ENCODE data around the gene DOCK9. TPM values are rescaled to one million over a fixed set of nuclear protein-coding genes. Genes with fewer than 3 reads are reported as not detected.

DOCK9 gene
- total and polyA plus RNA-seq, 4 donors, result 48.8 to 193 (median 133) TPM

DNA sequence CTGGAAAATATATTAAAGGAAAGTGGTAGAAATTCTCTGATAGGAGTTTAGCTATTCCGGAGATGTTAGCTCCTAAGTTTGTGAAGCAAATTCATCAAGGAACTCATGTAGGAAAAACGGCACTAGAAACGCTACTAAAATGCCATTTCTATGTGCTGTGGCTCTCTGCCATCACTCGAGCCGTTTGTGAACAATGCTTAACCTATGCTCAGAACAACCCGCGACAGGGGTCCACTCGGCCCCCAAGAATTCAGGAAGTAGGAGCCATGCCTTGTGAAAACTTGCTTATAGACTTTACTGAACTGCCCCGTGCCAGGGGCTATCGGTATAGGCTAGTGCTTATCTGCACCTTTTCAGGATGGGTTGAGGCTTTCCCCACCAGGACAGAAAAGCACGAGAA lies 211.2 kb downstream of the DOCK9 start:
- Histone ChIP-seq H3K36me3 (ENCODE audit: control insufficient read depth in 4 of 4, insufficient read depth in 4 of 4, low read length in 4 of 4) (no peaks in the 10 kb centered on the region), H3K9ac (ENCODE audit: insufficient read depth in 1 of 2, low read length in 2 of 2) (no peak overlapping the region), H3K4me1 (ENCODE audit: control insufficient read depth in 5 of 5, insufficient read depth in 5 of 5, low read length in 5 of 5) (peaks cover 0 to 4% (median 0%) of the 10 kb centered on the region in 5 donors), H3K4me3 (no peak overlapping the region), H3K9me3 (ENCODE audit: control insufficient read depth in 4 of 4, insufficient read depth in 3 of 4, low read length in 3 of 4) (no peaks in the 10 kb centered on the region), H3K27ac (ENCODE audit: low read depth in 1 of 2, low read length in 1 of 2) (no peak overlapping the region), H3K27me3 (ENCODE audit: control insufficient read depth in 3 of 3, insufficient read depth in 3 of 3, low read length in 2 of 3) (no peaks in the 10 kb centered on the region)
- WGBS, 2 donors, result 56 to 66% methylated on average over 11 of the region's 11 CpGs
- ATAC-seq (ENCODE audit: insufficient read depth, low FRiP score) (no peak), DNase-seq (peak; percentile 10 to 72 (median 38))
- TF ChIP-seq CTCF (IDR thresholded peaks at IDR 0.05; ENCODE audit: control extremely low read depth, extremely low read depth), result no peak

GRCh38 chr13:98765996-98766519 lies 211.8 kb downstream of the DOCK9 start:
- H3K9me3 ChIP-seq (ENCODE audit: control insufficient read depth in 4 of 4, insufficient read depth in 3 of 4, low read length in 3 of 4), result no peaks in the 10 kb centered on the region
- H3K27me3 ChIP-seq (ENCODE audit: control insufficient read depth in 3 of 3, insufficient read depth in 3 of 3, low read length in 2 of 3), result no peaks in the 10 kb centered on the region
- H3K4me1 ChIP-seq (ENCODE audit: control insufficient read depth in 5 of 5, insufficient read depth in 5 of 5, low read length in 5 of 5), result peaks cover 0 to 9% (median 4%) of the 10 kb centered on the region in 5 donors
- H3K36me3 ChIP-seq (ENCODE audit: control insufficient read depth in 4 of 4, insufficient read depth in 4 of 4, low read length in 4 of 4), result no peaks in the 10 kb centered on the region
- no peak overlapping the region for H3K9ac ChIP-seq (ENCODE audit: insufficient read depth in 1 of 2, low read length in 2 of 2)
- ATAC-seq (ENCODE audit: insufficient read depth, low FRiP score) (no peak), DNase-seq (no peak)
- H3K4me3 ChIP-seq, result no peak overlapping the region
- H3K27ac ChIP-seq (ENCODE audit: low read depth in 1 of 2, low read length in 1 of 2), result no peak overlapping the region
- TF ChIP-seq CTCF (IDR thresholded peaks at IDR 0.05; ENCODE audit: control extremely low read depth, extremely low read depth), result no peak
- WGBS, 2 donors, result 80 to 86% methylated on average over 8 of the region's 8 CpGs

DNA sequence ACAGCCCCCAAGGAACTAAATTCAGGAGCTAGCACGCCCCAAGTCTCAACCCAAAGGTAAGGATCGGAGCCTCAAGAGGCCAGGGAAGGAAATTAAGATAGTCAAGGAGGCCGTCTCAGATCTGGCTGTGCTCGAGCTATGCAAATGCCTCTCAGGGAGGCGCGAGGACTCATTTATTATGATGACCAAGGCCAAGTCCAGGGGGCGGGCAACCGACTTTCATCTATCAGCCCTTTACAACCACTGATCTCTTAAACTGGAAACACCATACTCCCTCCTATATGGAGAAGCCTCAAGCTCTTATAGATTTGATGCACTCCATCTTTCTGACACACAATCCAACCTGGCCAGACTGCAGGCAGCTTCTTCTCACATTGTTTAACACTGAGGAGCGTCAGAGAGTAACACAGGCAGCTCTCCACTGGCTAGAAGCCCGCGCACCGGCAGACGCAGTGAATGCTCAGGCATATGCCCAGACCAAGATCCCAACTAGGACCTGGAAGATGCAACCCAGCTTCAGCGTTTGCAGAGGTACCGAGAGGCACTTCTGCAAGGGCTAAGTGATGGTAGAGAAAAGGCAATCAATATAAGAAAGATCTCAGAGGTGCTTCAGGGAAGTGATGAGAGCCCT lies 215.8 kb downstream of the DOCK9 start:
- Histone ChIP-seq H3K4me1 (ENCODE audit: control insufficient read depth in 5 of 5, insufficient read depth in 5 of 5, low read length in 5 of 5) (peaks cover 0 to 9% (median 4%) of the 10 kb centered on the region in 5 donors), H3K9ac (ENCODE audit: insufficient read depth in 1 of 2, low read length in 2 of 2) (peak overlapping the region in 1 of 2 donors; percentile 58), H3K27me3 (ENCODE audit: control insufficient read depth in 3 of 3, insufficient read depth in 3 of 3, low read length in 2 of 3) (no peaks in the 10 kb centered on the region), H3K27ac (ENCODE audit: low read depth in 1 of 2, low read length in 1 of 2) (no peak overlapping the region), H3K4me3 (no peak overlapping the region), H3K9me3 (ENCODE audit: control insufficient read depth in 4 of 4, insufficient read depth in 3 of 4, low read length in 3 of 4) (peaks cover 0 to 4% (median under 1%) of the 10 kb centered on the region in 4 donors), H3K36me3 (ENCODE audit: control insufficient read depth in 4 of 4, insufficient read depth in 4 of 4, low read length in 4 of 4) (no peaks in the 10 kb centered on the region)
- ATAC-seq (ENCODE audit: insufficient read depth, low FRiP score) (no peak), DNase-seq (no peak)
- no peak for TF ChIP-seq CTCF (IDR thresholded peaks at IDR 0.05; ENCODE audit: control extremely low read depth, extremely low read depth)
- 74 to 81% methylated on average over 15 of the region's 15 CpGs for WGBS, 2 donors

Measured in lung (tissue), 12 donors.